ENCODE measurements around the gene NHLH1. TPM values are rescaled to one million over a fixed set of nuclear protein-coding genes. Genes with fewer than 3 reads are reported as not detected.

Gene NHLH1
- total and polyA plus RNA-seq, 3 donors from 2014 or later, result 0.20 to 0.63 (median 0.37) TPM

DNA sequence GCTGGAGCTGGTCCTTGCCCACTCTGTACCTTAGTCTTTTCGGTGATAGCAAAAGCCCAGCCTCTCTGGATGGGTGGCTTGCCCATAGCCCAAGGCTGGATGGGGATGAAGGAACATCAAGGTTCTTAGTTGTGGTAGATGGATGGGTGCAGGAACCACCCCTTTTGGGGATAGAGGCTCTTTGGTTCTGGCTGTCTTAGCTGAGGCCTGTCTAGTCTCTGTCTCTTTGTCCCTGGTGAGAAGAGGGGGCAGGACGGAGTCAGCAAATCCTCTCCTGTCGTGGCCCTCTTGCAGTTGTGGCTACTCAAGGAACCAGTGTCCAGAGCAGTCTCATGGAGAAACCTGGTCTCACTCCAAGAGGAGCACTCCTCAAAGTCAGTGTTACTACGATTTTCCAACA, 42.0 kb downstream of the NHLH1 start:
- H3K27me3 ChIP-seq, result no peaks in the 10 kb centered on the region
- intact Hi-C loops (cut with DNase I; ENCODE audit: low total_unique reads), result no loop called here
- WGBS, 2 donors, result 75 to 82% methylated on average over 3 to 4 of the region's 4 CpGs
- H3K9me3 ChIP-seq, result no peaks in the 10 kb centered on the region
- H3K4me1 ChIP-seq, result no peaks in the 10 kb centered on the region
- no peaks in the 10 kb centered on the region for H3K36me3 ChIP-seq (ENCODE audit: low read depth, missing control alignments)
- TF ChIP-seq, protein P1, sequence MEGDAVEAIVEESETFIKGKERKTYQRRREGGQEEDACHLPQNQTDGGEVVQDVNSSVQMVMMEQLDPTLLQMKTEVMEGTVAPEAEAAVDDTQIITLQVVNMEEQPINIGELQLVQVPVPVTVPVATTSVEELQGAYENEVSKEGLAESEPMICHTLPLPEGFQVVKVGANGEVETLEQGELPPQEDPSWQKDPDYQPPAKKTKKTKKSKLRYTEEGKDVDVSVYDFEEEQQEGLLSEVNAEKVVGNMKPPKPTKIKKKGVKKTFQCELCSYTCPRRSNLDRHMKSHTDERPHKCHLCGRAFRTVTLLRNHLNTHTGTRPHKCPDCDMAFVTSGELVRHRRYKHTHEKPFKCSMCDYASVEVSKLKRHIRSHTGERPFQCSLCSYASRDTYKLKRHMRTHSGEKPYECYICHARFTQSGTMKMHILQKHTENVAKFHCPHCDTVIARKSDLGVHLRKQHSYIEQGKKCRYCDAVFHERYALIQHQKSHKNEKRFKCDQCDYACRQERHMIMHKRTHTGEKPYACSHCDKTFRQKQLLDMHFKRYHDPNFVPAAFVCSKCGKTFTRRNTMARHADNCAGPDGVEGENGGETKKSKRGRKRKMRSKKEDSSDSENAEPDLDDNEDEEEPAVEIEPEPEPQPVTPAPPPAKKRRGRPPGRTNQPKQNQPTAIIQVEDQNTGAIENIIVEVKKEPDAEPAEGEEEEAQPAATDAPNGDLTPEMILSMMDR (IDR thresholded peaks at IDR 0.05), result no peak
- no peak for TF ChIP-seq POLR2A (IDR thresholded peaks at IDR 0.05)
- DNase-seq, result no peak
- H3K4me3 ChIP-seq, result no peak overlapping the region
- no peak overlapping the region for H3K27ac ChIP-seq

DNA sequence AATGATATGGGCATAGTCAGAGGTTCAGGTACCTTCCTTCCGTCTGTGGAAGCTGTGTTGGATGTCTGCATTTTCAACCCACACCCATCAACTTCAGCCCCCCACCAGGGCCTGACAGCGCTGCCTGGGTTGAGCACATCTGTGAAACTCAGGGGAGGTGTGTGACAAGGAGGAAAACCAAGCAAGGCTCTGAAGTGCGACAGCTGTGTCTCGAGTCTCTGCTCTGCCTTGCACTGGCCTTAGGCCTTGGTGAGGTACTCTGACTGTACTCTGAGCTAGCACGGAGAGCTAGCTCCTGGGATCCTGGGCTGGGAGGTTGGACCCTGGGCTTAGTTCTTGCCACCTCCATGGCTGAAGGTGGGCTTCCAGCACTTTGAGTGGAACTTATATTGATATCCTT, 42.6 kb downstream of the NHLH1 start:
- Histone ChIP-seq H3K27me3 (no peaks in the 10 kb centered on the region), H3K27ac (no peak overlapping the region), H3K4me3 (no peak overlapping the region), H3K36me3 (ENCODE audit: low read depth, missing control alignments) (no peaks in the 10 kb centered on the region), H3K9me3 (no peaks in the 10 kb centered on the region), H3K4me1 (no peaks in the 10 kb centered on the region)
- TF ChIP-seq, protein P1 (IDR thresholded peaks at IDR 0.05), result no peak
- no peak for TF ChIP-seq POLR2A (IDR thresholded peaks at IDR 0.05)
- intact Hi-C loops (cut with DNase I; ENCODE audit: low total_unique reads), result no loop called here
- WGBS, 2 donors, result 83 to 89% methylated on average over 5 of the region's 5 CpGs
- DNase-seq, result no peak

DNA sequence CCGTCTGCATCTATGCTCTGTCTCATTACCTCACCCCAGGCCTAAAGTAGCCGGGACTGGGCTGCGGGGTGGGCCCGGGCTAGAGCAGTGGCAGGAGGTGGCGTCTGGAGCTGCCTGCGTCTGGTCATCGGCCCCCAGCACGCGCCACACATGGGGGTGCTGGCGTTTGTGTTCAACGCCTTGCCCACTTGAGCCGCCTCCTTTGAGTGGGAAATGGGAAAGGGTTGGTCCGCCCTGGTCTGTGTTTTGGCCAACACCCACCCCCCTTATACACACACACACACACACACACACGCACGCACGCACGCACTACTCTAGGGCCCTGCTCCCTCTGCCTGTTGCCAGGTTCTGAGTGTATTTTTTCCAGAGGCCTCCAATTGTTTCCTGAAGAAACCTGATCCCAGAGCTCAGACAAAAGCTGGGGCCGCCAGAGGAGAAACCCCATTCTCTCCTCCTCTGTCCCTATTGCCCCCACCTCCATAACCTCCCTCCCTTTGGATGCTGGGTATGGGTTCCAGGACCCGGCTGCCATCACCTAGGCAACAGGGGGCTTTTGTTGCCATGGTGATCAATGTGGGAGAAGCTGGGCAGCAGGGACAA, 43.6 kb downstream of the NHLH1 start:
- no peaks in the 10 kb centered on the region for H3K4me1 ChIP-seq
- H3K4me3 ChIP-seq, result no peak overlapping the region
- no peaks in the 10 kb centered on the region for H3K36me3 ChIP-seq (ENCODE audit: low read depth, missing control alignments)
- H3K27ac ChIP-seq, result no peak overlapping the region
- 59 to 60% methylated on average over 18 to 19 of the region's 19 CpGs for WGBS, 2 donors
- no peaks in the 10 kb centered on the region for H3K27me3 ChIP-seq
- no peak for TF ChIP-seq POLR2A (IDR thresholded peaks at IDR 0.05)
- TF ChIP-seq, protein P1 (IDR thresholded peaks at IDR 0.05), result no peak
- DNase-seq, result no peak
- no peaks in the 10 kb centered on the region for H3K9me3 ChIP-seq
- intact Hi-C loops (cut with DNase I; ENCODE audit: low total_unique reads), result no loop called here

DNA sequence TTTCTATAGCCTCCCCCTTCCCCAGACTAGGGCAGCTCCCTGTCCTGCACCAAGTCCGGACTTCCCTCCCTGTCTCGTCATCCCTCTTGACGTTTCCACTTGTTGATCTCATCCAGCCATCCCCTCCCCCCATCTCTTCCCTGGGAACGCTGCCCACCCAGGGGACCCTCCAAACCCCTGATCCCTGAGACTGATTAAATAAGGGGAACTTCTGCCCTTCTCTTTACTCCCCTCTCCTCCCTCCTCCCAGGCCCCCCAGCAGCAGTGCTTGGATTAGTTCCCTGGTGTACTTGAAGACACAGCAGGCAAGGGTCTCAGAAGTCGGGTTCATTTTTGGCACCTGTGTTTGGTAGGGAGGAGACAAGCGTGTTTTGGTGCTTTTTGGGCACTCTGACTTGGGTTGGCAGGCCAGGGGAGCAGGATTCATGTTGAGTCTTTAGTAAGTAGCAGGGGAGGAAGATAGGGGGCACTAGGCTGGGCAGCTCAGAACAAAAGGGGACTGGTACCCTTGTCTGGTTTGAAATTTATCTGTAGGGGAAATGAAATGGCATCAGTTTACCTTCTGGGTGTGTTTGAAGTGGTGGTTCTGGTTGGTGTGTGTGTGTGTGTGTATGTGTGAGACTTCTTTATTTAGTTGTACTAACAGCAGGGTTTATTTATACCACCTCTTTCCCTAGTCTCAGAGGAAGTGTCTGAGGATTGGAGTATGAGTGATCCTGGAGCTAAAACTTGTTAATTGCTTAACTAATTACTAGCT, 44.6 kb downstream of the NHLH1 start:
- intact Hi-C loops (cut with DNase I; ENCODE audit: low total_unique reads), result no loop called here
- no peak for DNase-seq
- TF ChIP-seq POLR2A (IDR thresholded peaks at IDR 0.05), result no peak
- TF ChIP-seq, protein P1 (IDR thresholded peaks at IDR 0.05), result no peak
- Histone ChIP-seq H3K4me3 (no peak overlapping the region), H3K27ac (no peak overlapping the region), H3K4me1 (no peaks in the 10 kb centered on the region), H3K36me3 (ENCODE audit: low read depth, missing control alignments) (no peaks in the 10 kb centered on the region), H3K27me3 (no peaks in the 10 kb centered on the region), H3K9me3 (no peaks in the 10 kb centered on the region)
- WGBS, 2 donors, result 70 to 75% methylated on average over 6 of the region's 6 CpGs

DNA sequence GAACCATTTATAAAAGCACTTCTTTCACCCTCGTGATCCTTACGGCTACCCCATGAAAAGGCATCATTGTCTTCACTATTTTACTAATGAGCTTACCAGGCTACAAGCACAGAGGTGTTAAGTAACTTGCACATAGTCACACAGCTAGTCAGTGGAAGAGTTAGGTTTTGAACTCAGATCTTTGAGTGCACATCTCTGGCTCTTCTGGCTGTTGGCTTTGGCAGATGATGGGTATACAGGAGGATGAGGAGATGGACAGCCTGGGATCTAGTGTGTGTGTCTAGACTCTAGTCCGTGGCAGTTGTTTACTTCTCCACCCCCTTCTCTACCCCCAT, 45.1 kb downstream of the NHLH1 start:
- intact Hi-C loops (cut with DNase I; ENCODE audit: low total_unique reads), result no loop called here
- Histone ChIP-seq H3K27me3 (no peaks in the 10 kb centered on the region), H3K4me1 (no peaks in the 10 kb centered on the region), H3K36me3 (ENCODE audit: low read depth, missing control alignments) (no peaks in the 10 kb centered on the region), H3K4me3 (no peak overlapping the region), H3K27ac (no peak overlapping the region), H3K9me3 (no peaks in the 10 kb centered on the region)
- TF ChIP-seq, protein P1 (IDR thresholded peaks at IDR 0.05), result no peak
- no peak for TF ChIP-seq POLR2A (IDR thresholded peaks at IDR 0.05)
- no peak for DNase-seq
- 89 to 93% methylated on average over 3 of the region's 3 CpGs for WGBS, 2 donors

Measured in testis (tissue), 3 donors.